ENCODE data around the gene RAPGEF1. TPM values are rescaled to one million over a fixed set of nuclear protein-coding genes. Genes with fewer than 3 reads are reported as not detected.
A peak's percentile ranks its signal among the peaks of the same experiment; 100 is the strongest.

RAPGEF1 gene
- total and polyA plus RNA-seq, 9 of the 15 experiments (the other 6 are each of a cell fraction or from before 2014, with no cell fraction given) = 0.06 to 44.1 (median 19.9) TPM

DNA sequence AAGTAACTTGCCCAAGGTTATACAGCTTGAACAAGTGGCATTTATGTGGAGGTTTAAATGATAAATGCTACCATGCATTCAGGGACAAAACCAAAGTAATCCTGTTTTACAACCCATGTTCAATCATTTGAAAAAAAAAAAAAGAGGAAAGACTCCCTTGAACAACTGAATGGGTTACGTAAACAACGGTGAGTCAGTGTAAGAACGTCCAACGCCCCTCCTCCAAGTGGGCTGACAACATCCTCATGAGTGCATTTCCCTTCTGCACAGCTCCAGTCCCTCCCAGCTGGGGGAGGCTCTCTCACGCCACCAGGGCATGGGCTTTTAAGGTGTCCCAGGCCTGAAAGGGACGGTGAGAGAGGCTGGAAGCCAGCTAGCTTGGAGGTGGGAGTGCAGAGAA is 104.6 kb downstream of the RAPGEF1 start (continued):
- TF ChIP-seq, protein P1, sequence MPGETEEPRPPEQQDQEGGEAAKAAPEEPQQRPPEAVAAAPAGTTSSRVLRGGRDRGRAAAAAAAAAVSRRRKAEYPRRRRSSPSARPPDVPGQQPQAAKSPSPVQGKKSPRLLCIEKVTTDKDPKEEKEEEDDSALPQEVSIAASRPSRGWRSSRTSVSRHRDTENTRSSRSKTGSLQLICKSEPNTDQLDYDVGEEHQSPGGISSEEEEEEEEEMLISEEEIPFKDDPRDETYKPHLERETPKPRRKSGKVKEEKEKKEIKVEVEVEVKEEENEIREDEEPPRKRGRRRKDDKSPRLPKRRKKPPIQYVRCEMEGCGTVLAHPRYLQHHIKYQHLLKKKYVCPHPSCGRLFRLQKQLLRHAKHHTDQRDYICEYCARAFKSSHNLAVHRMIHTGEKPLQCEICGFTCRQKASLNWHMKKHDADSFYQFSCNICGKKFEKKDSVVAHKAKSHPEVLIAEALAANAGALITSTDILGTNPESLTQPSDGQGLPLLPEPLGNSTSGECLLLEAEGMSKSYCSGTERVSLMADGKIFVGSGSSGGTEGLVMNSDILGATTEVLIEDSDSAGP (CRISPR knock-in tag; IDR thresholded peaks at IDR 0.05) = no peak
- TF ChIP-seq, protein P2, sequence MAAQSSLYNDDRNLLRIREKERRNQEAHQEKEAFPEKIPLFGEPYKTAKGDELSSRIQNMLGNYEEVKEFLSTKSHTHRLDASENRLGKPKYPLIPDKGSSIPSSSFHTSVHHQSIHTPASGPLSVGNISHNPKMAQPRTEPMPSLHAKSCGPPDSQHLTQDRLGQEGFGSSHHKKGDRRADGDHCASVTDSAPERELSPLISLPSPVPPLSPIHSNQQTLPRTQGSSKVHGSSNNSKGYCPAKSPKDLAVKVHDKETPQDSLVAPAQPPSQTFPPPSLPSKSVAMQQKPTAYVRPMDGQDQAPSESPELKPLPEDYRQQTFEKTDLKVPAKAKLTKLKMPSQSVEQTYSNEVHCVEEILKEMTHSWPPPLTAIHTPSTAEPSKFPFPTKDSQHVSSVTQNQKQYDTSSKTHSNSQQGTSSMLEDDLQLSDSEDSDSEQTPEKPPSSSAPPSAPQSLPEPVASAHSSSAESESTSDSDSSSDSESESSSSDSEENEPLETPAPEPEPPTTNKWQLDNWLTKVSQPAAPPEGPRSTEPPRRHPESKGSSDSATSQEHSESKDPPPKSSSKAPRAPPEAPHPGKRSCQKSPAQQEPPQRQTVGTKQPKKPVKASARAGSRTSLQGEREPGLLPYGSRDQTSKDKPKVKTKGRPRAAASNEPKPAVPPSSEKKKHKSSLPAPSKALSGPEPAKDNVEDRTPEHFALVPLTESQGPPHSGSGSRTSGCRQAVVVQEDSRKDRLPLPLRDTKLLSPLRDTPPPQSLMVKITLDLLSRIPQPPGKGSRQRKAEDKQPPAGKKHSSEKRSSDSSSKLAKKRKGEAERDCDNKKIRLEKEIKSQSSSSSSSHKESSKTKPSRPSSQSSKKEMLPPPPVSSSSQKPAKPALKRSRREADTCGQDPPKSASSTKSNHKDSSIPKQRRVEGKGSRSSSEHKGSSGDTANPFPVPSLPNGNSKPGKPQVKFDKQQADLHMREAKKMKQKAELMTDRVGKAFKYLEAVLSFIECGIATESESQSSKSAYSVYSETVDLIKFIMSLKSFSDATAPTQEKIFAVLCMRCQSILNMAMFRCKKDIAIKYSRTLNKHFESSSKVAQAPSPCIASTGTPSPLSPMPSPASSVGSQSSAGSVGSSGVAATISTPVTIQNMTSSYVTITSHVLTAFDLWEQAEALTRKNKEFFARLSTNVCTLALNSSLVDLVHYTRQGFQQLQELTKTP (IDR thresholded peaks at IDR 0.05; ENCODE audit: low read depth in 1 of 2, partially characterized antibody in 2 of 2) = no peak
- TF ChIP-seq, protein P3, sequence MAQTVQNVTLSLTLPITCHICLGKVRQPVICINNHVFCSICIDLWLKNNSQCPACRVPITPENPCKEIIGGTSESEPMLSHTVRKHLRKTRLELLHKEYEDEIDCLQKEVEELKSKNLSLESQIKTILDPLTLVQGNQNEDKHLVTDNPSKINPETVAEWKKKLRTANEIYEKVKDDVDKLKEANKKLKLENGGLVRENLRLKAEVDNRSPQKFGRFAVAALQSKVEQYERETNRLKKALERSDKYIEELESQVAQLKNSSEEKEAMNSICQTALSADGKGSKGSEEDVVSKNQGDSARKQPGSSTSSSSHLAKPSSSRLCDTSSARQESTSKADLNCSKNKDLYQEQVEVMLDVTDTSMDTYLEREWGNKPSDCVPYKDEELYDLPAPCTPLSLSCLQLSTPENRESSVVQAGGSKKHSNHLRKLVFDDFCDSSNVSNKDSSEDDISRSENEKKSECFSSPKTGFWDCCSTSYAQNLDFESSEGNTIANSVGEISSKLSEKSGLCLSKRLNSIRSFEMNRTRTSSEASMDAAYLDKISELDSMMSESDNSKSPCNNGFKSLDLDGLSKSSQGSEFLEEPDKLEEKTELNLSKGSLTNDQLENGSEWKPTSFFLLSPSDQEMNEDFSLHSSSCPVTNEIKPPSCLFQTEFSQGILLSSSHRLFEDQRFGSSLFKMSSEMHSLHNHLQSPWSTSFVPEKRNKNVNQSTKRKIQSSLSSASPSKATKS (CRISPR knock-in tag; IDR thresholded peaks at IDR 0.05) = no peak
- TF ChIP-seq FOXJ3 (CRISPR knock-in tag; IDR thresholded peaks at IDR 0.05) = no peak
- TF ChIP-seq NR2F6 (CRISPR knock-in tag; IDR thresholded peaks at IDR 0.05) = no peak
- TF ChIP-seq NFE2L1 (tag; IDR thresholded peaks at IDR 0.05; ENCODE audit: borderline replicate concordance, low read depth) = no peak
- peak; percentile 48; the same call in 1 of the 2 replicates for TF ChIP-seq MYNN (IDR thresholded peaks at IDR 0.05)
- TF ChIP-seq MYNN (CRISPR knock-in tag; IDR thresholded peaks at IDR 0.05) = no peak
- TF ChIP-seq, protein P4, sequence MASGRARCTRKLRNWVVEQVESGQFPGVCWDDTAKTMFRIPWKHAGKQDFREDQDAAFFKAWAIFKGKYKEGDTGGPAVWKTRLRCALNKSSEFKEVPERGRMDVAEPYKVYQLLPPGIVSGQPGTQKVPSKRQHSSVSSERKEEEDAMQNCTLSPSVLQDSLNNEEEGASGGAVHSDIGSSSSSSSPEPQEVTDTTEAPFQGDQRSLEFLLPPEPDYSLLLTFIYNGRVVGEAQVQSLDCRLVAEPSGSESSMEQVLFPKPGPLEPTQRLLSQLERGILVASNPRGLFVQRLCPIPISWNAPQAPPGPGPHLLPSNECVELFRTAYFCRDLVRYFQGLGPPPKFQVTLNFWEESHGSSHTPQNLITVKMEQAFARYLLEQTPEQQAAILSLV (tag; IDR thresholded peaks at IDR 0.05) = no peak
- TF ChIP-seq CBFA2T3 (IDR thresholded peaks at IDR 0.05) = 0 out of 2 replicates have a peak, but pooled peaks have one; percentile 21
- TF ChIP-seq U2AF1 (optimal IDR thresholded peaks at IDR 0.05; ENCODE audit: low read depth, low read length) = no peak
- no peak for TF ChIP-seq ZBTB17 (CRISPR knock-in tag; IDR thresholded peaks at IDR 0.05)
- TF ChIP-seq, protein P5, sequence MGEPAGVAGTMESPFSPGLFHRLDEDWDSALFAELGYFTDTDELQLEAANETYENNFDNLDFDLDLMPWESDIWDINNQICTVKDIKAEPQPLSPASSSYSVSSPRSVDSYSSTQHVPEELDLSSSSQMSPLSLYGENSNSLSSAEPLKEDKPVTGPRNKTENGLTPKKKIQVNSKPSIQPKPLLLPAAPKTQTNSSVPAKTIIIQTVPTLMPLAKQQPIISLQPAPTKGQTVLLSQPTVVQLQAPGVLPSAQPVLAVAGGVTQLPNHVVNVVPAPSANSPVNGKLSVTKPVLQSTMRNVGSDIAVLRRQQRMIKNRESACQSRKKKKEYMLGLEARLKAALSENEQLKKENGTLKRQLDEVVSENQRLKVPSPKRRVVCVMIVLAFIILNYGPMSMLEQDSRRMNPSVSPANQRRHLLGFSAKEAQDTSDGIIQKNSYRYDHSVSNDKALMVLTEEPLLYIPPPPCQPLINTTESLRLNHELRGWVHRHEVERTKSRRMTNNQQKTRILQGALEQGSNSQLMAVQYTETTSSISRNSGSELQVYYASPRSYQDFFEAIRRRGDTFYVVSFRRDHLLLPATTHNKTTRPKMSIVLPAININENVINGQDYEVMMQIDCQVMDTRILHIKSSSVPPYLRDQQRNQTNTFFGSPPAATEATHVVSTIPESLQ (CRISPR knock-in tag; IDR thresholded peaks at IDR 0.05) = no peak
- TF ChIP-seq, protein P6, sequence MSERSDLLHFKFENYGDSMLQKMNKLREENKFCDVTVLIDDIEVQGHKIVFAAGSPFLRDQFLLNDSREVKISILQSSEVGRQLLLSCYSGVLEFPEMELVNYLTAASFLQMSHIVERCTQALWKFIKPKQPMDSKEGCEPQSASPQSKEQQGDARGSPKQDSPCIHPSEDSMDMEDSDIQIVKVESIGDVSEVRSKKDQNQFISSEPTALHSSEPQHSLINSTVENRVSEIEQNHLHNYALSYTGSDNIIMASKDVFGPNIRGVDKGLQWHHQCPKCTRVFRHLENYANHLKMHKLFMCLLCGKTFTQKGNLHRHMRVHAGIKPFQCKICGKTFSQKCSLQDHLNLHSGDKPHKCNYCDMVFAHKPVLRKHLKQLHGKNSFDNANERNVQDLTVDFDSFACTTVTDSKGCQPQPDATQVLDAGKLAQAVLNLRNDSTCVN (CRISPR knock-in tag; IDR thresholded peaks at IDR 0.05) = no peak
- no peak for TF ChIP-seq SUPT5H (IDR thresholded peaks at IDR 0.05)
- TF ChIP-seq ZNF586 (CRISPR knock-in tag; conservative IDR thresholded peaks at IDR 0.05) = no peak
